Measurements from ENCODE around the gene NPAS3. TPM values are rescaled to one million over a fixed set of nuclear protein-coding genes. Genes with fewer than 3 reads are reported as not detected.

The NPAS3 gene
- total and polyA plus RNA-seq, 2 donors (not counting 3 experiments of a cell fraction or from before 2014, with no cell fraction given) = 0.10 to 0.13 TPM

DNA sequence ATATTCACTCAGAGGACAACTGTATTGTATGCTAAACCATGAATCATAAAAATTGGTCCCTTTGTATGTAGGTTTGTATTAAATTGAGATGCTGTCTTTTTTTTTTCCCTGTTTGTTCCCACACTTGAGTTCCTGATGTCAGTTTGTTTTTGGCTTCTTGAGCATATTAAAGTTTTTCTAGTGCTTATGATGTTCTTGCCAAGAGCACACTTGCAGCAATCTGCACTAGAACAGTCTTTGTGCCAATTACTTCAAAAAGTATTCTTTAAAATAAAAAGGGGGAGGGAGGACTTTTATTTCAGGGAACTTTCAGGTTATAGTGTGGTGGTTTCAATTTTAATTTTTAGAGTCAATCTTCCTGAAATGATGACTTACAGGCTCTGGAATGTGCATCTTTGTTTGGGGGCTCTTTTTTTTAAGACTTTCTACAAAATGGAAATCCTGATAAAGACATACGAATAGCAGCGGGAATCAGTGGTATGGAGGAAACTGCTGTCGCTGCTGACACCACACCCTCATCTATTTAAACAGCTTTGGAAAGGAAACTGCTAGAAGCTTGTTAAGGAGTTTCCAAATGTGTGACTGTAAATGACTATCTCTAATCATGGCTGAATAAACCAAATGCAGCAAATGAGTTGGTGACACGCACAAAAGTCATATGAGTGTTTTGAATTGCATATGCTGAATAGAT is 823.6 kb downstream of the NPAS3 start:
- no TSS peak for BruUV-seq (replicated peaks)
- Histone ChIP-seq H3K9me3 (replicated peaks; ENCODE audit: control insufficient read depth, insufficient read depth, low read length) (no peaks in the 10 kb centered on the region), H3K79me2 (ENCODE audit: control insufficient read depth, insufficient read depth, low read length) (no peaks in the 10 kb centered on the region), H2AFZ (ENCODE audit: low read depth, low read length) (peak overlapping the region; percentile 90), H3K27me3 (ENCODE audit: control insufficient read depth in 2 of 2, insufficient read depth in 2 of 2, low read length in 2 of 2) (no peaks in the 10 kb centered on the region), H3K9me1 (replicated peaks; ENCODE audit: control insufficient read depth, extremely low read depth, insufficient read depth, low read length) (no peaks in the 10 kb centered on the region), H3K9ac (replicated peaks; ENCODE audit: extremely low read depth, insufficient read depth, low read length) (peak overlapping the region; percentile 49), H4K20me1 (replicated peaks; ENCODE audit: control insufficient read depth, extremely low read depth, insufficient read depth, low read length) (no peaks in the 10 kb centered on the region), H3K4me1 (ENCODE audit: control insufficient read depth, extremely low read depth, insufficient read depth, low read length) (peaks cover 25% of the 10 kb centered on the region), H3K4me2 (ENCODE audit: insufficient read depth, low read length) (peak overlapping the region; percentile 75), H3K27ac (ENCODE audit: insufficient read depth, low read depth, low read length) (peak overlapping the region; percentile 43), H3K36me3 (ENCODE audit: control insufficient read depth in 2 of 2, extremely low read depth in 1 of 2, insufficient read depth in 2 of 2, low read length in 2 of 2) (no peaks in the 10 kb centered on the region), H3K4me3 (replicated peaks in 1 of 3; ENCODE audit: insufficient read depth in 1 of 3, low read depth in 1 of 3, low read length in 3 of 3) (peak overlapping the region in 2 of 3 experiments; percentile 9 to 11)
- dilution Hi-C loops (cut with MboI; ENCODE audit: extremely low pct_ligation_motif_present, low sequenced_read_pairs) = no loop called here
- ChIA-PET CTCF (no interaction called here), POLR2A (no interaction called here)
- intact Hi-C loops (cut with micrococcal nuclease) = loop anchor here (10.0 kb wide), 1 partner anchor 288 kb away; no protein-coding TSS in a partner anchor
- DNase-seq (ENCODE audit: low read depth, low spot score) (peak; percentile 75), FAIRE-seq (peak; percentile 86)
- TF ChIP-seq JUN (IDR thresholded peaks at IDR 0.05; ENCODE audit: borderline replicate concordance, insufficient read depth, insufficient read length, low read depth) = peak; percentile 39
- TF ChIP-seq POLR2A (IDR thresholded peaks at IDR 0.05; ENCODE audit: low read depth, low read length) = no peak

DNA sequence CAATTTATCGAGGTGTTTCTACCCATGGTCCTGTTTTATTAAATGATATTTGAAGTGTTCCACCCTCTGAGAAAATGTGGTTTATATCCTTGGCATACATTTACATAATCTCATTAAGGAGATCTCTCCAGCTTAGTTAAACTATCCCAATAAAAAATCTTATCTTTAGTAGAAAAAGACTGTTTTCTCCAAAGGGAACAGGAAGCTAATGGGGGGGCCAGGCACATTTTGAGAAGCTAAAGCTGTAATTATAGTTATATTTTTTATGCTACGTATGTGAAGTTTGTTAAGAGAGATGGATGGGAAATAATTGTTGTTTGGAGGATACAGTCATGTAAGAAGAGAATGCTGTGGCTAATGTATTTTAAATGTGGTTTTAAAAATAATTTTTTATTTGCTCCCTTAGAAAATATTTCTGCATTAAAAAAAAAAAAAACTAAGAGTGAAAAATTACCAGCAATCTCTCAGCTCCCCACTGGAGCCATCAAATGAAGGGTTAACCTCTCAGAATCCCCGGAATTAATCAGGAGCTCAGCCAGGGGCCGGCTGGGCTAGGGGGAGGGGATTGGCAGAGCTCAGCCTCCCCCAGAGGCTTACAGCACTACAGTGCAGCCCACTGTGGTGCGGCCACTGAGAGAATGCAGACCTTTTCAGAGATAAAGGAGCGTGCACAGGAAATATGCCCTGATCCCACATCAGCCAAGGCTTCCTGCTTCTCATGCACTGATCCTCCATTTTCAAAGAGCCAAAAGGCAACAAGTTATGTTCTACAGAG is 826.4 kb downstream of the NPAS3 start:
- H2AFZ ChIP-seq (ENCODE audit: low read depth, low read length) = peak overlapping the region; percentile 54
- TF ChIP-seq POLR2A (IDR thresholded peaks at IDR 0.05; ENCODE audit: low read depth, low read length) (no peak), POLR2AphosphoS5 (IDR thresholded peaks at IDR 0.05; ENCODE audit: insufficient read depth, low read depth, low read length) (no peak), JUN (IDR thresholded peaks at IDR 0.05; ENCODE audit: borderline replicate concordance, insufficient read depth, insufficient read length, low read depth) (no peak), EZH2 (IDR thresholded peaks at IDR 0.05; ENCODE audit: borderline replicate concordance, low read depth, low read length, severe bottlenecking) (no peak), GATA2 (IDR thresholded peaks at IDR 0.05; ENCODE audit: insufficient read depth, insufficient read length, low read depth, low read length) (no peak), MYC (IDR thresholded peaks at IDR 0.05; ENCODE audit: low read depth, low read length) (no peak), FOS (IDR thresholded peaks at IDR 0.05; ENCODE audit: borderline replicate concordance, insufficient read depth, low read length) (no peak)
- TF ChIP-seq, protein P1, sequence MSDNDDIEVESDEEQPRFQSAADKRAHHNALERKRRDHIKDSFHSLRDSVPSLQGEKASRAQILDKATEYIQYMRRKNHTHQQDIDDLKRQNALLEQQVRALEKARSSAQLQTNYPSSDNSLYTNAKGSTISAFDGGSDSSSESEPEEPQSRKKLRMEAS (IDR thresholded peaks at IDR 0.05; ENCODE audit: insufficient read depth, insufficient read length) = no peak
- TF ChIP-seq, protein P2, sequence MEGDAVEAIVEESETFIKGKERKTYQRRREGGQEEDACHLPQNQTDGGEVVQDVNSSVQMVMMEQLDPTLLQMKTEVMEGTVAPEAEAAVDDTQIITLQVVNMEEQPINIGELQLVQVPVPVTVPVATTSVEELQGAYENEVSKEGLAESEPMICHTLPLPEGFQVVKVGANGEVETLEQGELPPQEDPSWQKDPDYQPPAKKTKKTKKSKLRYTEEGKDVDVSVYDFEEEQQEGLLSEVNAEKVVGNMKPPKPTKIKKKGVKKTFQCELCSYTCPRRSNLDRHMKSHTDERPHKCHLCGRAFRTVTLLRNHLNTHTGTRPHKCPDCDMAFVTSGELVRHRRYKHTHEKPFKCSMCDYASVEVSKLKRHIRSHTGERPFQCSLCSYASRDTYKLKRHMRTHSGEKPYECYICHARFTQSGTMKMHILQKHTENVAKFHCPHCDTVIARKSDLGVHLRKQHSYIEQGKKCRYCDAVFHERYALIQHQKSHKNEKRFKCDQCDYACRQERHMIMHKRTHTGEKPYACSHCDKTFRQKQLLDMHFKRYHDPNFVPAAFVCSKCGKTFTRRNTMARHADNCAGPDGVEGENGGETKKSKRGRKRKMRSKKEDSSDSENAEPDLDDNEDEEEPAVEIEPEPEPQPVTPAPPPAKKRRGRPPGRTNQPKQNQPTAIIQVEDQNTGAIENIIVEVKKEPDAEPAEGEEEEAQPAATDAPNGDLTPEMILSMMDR (IDR thresholded peaks at IDR 0.05; ENCODE audit: extremely low read depth in 1 of 2, insufficient read depth in 1 of 2, low read depth in 1 of 2, low read length in 2 of 2) = no peak
- dilution Hi-C loops (cut with MboI; ENCODE audit: extremely low pct_ligation_motif_present, low sequenced_read_pairs) = no loop called here
- no peak overlapping the region for H3K27ac ChIP-seq (ENCODE audit: insufficient read depth, low read depth, low read length)
- no peaks in the 10 kb centered on the region for H3K27me3 ChIP-seq (ENCODE audit: control insufficient read depth in 2 of 2, insufficient read depth in 2 of 2, low read length in 2 of 2)
- BruUV-seq (replicated peaks) = no TSS peak
- intact Hi-C loops (cut with micrococcal nuclease) = loop anchor here (10.0 kb wide), 1 partner anchor 290 kb away; no protein-coding TSS in a partner anchor
- no peak overlapping the region for H3K9ac ChIP-seq (replicated peaks; ENCODE audit: extremely low read depth, insufficient read depth, low read length)
- H3K9me3 ChIP-seq (replicated peaks; ENCODE audit: control insufficient read depth, insufficient read depth, low read length) = no peaks in the 10 kb centered on the region
- H3K36me3 ChIP-seq (ENCODE audit: control insufficient read depth in 2 of 2, extremely low read depth in 1 of 2, insufficient read depth in 2 of 2, low read length in 2 of 2) = no peaks in the 10 kb centered on the region
- peak; percentile 64 for DNase-seq (ENCODE audit: low read depth, low spot score)
- no peak overlapping the region for H3K4me2 ChIP-seq (ENCODE audit: insufficient read depth, low read length)
- FAIRE-seq = peak; percentile 90
- no peaks in the 10 kb centered on the region for H3K79me2 ChIP-seq (ENCODE audit: control insufficient read depth, insufficient read depth, low read length)
- POLR2A ChIA-PET = interaction anchor here (0.5 kb wide), 1 partner anchor 995 kb away, joined by 4 read pairs; no protein-coding TSS in a partner anchor
- peaks cover 36% of the 10 kb centered on the region for H3K4me1 ChIP-seq (ENCODE audit: control insufficient read depth, extremely low read depth, insufficient read depth, low read length)
- no peaks in the 10 kb centered on the region for H4K20me1 ChIP-seq (replicated peaks; ENCODE audit: control insufficient read depth, extremely low read depth, insufficient read depth, low read length)
- H3K9me1 ChIP-seq (replicated peaks; ENCODE audit: control insufficient read depth, extremely low read depth, insufficient read depth, low read length) = no peaks in the 10 kb centered on the region
- no peak overlapping the region for H3K4me3 ChIP-seq (replicated peaks in 1 of 3; ENCODE audit: insufficient read depth in 1 of 3, low read depth in 1 of 3, low read length in 3 of 3)
- CTCF ChIA-PET = interaction anchor here (1.1 to 2.1 kb wide), 2 partner anchors 15 to 290 kb away, joined by 3 to 4 read pairs; no protein-coding TSS in a partner anchor

All from endothelial cell of umbilical vein (primary cell).